SJSA1 (cell line): ENCODE results near the gene MED12. TPM values are rescaled to one million over a fixed set of nuclear protein-coding genes. Genes with fewer than 3 reads are reported as not detected.
A peak's percentile ranks its signal among the peaks of the same experiment; 100 is the strongest.

Experiments
- DNase-seq, 2 experiments: peaks; one replicate each; pipeline ENCODE4 v3.0.0-alpha.2; 2015 to 2020; ENCODE audit warnings: low spot score in 2 of 2, low read depth in 1 of 2
- H3K27ac ChIP-seq: fragments of 250-450 bp; sonication (Bioruptor Pico); 2 replicates; pipeline ENCODE4 v1.5.1; 2020; ENCODE audit warnings: mild to moderate bottlenecking, moderate library complexity
- H3K27me3 ChIP-seq: fragments of 250-450 bp; sonication (Bioruptor Pico); replicated peaks from 2 replicates; pipeline ENCODE4 v1.5.1; 2020; ENCODE audit warnings: mild to moderate bottlenecking, moderate library complexity
- H3K36me3 ChIP-seq: fragments of 250-450 bp; sonication (Bioruptor Pico); 2 replicates; pipeline ENCODE4 v1.5.1; 2020; ENCODE audit warnings: mild to moderate bottlenecking
- H3K4me1 ChIP-seq: fragments of 250-450 bp; sonication (Bioruptor Pico); replicated peaks from 2 replicates; pipeline ENCODE4 v1.6.1; 2021; ENCODE audit warnings: mild to moderate bottlenecking
- H3K4me3 ChIP-seq: fragments of 250-450 bp; sonication (Bioruptor Pico); 2 replicates; pipeline ENCODE4 v1.5.1; 2020; ENCODE audit warnings: mild to moderate bottlenecking
- H3K9me3 ChIP-seq: fragments of 250-450 bp; sonication (Bioruptor Pico); replicated peaks from 2 replicates; pipeline ENCODE4 v1.5.1; 2020; ENCODE audit warnings: mild to moderate bottlenecking
- total RNA-seq: library from RNA; depleted of rRNA; stranded (reverse); fragments of >200 nt; shearing (Covaris generic); gene quantifications from 2 replicates; pipeline ENCODE4 v1.2.3, GENCODE V29; 2014; rRNA removed

Gene MED12
- not detected in 2 replicates for total RNA-seq

DNA sequence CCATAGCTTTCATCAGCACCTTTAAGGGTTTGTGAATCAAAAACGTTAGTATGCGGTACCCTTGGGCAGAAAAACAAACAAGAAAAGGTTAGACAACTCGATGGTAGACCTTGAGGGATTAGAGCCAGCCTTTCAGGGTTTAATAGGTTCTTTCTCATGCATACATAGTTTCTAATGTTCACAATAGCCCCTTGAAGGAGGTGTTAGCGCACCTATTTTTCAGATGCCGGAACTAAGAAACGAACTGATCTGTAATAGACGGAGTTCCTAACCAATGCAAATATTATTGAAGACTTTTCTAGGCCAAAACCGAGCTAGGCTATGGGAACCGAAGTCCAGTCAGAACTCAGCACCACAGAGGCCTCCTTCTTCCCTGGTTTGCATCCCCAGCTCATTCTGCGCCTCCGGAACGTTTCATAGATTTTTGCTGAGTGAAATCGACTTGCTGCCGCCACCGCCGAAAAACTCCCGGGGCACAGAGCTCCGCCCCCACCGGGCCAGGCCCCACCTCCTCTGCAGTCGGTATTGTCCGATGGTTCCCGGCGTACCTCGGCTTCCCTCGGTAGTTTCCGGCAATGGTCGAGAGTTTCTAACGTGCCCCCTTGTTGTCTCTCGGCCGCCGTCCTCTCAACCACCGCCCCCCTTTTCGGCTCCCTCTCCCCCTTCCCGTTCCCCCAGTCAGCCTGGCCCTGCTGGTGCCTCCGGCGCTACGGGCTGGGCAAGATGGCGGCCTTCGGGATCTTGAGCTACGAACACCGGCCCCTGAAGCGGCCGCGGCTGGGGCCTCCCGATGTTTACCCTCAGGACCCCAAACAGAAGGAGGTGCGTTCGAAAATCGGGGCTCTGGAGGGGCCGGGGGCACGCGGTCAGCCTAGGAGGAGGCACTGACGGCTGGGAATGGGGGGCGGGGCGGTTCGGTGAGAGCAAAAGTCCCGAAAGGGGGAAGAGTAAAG, at the start of gene MED12:
TSS of gene MED12 (plus strand) at position 565 of the 953 bp plus-strand sequence. CDS start at position 724, 159 bp downstream.
- no peaks in the 10 kb centered on the region for H3K36me3 ChIP-seq
- H3K9me3 ChIP-seq: no peaks in the 10 kb centered on the region
- no peak within 1 kb of the TSS for H3K4me3 ChIP-seq
- DNase-seq: no peak
- no peak within 1 kb of the TSS for H3K27ac ChIP-seq
- H3K27me3 ChIP-seq: no peaks in the 10 kb centered on the region
- H3K4me1 ChIP-seq: no peaks in the 10 kb centered on the region

DNA sequence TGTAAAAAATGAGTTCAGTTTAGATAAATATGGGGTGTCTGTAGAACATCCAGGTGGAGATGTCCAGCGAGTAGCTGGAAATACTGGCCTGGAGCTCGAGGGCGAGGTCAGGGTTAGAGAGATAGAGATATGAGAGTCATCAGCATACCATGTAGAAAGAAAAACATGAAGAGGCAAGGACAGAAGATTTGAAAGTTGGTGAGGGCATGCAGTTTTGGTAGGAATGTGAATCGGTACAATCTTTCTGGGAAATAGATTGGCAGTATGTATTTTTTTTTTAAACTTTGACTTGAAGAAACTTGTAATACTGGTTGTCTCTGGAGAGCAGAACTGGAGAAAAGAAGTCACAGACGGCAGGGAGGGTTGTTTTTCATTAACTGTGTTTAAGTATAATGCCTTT, 47.9 kb upstream of the MED12 start:
- Histone ChIP-seq H3K4me1 (0 out of 2 replicates have a peak, but pooled peaks cover 11% of the 10 kb centered on the region), H3K4me3 (no peak overlapping the region), H3K36me3 (no peaks in the 10 kb centered on the region), H3K27ac (no peak overlapping the region), H3K9me3 (no peaks in the 10 kb centered on the region), H3K27me3 (no peaks in the 10 kb centered on the region; the same call in 1 of the 2 replicates)
- DNase-seq: no peak

DNA sequence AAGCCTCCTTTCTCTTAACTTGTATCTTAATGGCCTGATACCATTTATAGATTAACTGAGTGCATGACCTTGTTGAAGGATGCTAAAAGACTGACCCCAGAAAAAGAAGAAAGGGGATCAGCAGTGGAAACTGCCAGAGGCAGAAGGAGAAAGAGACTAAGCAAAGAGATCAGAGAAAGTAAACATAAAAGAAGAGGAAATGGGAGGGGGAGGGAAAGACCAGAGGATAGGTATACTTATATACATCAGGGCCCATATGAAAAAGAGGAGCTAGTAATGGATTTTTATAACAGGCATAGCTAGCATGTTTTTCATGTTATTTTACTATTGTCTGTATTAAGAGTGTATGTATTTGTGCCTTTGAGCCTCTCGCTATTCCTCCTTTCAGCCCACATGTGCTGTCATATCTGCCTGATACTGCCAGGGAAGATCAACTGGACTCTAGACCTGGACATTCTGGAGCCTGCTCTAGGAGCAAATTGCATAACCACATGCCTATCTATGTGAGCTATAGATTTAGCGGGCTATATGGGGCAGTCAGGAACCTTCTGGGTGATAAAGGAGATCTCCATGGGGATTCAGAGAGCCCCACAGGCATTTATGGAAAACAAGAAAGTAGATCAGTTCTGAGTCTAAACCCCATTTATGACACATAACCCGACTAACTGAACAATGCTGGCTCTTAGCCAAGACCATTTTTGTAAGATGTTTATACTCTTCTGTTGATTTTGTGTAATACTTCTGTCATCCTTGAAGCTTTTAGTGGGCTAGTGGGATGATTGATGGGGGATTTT, 36.9 kb upstream of the MED12 start:
- Histone ChIP-seq H3K9me3 (no peaks in the 10 kb centered on the region), H3K27me3 (no peaks in the 10 kb centered on the region), H3K4me3 (no peak overlapping the region), H3K27ac (no peak overlapping the region), H3K4me1 (peaks cover 10% of the 10 kb centered on the region), H3K36me3 (no peaks in the 10 kb centered on the region)
- peak in 1 of 2 experiments; percentile 36 for DNase-seq

DNA sequence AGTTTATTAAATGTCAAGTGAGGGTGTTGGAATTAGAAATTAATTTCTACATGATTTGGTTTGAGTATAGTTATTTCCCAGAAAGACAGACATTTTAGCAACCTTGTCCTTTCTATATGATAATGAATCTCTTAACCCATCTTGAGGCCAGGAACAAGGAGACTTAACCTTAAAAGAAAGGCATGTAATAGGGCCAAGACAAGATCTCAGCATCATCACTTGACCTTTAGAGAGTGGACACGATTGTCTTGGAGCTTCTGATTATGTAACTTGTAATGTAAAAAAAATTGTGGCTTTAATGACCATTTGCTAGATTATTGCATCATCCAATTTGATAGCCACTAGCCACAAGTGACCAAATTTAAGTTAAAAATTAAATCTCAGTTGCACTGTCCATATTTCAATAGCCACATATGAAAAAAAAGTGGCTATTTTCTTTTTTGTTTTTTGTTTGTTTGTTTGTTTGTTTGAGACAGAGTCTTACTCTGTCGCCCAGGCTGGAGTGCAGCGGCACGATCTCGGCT, 36.2 kb upstream of the MED12 start:
- Histone ChIP-seq H3K9me3 (no peaks in the 10 kb centered on the region), H3K27me3 (no peaks in the 10 kb centered on the region), H3K4me1 (peaks cover 10% of the 10 kb centered on the region), H3K27ac (no peak overlapping the region), H3K36me3 (no peaks in the 10 kb centered on the region), H3K4me3 (no peak overlapping the region)
- no peak for DNase-seq

DNA sequence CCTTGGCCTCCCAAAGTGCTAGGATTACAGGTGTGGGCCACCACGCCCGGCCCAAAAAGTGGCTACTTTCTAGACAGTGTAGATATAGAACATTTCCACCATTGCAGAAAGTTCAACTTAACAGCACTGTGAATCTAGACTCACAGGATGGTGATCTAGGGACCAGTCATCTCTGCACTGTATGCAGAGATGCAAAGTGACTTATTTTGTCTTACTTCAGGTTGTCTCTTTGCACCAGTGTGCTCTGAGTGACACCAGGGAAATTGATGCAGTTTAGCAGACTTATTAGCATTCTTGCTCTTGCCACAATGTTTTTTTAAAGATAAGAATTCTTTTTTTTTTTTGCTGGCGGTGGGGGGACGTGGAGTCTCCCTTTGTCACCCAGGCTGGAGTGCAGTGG, 35.6 kb upstream of the MED12 start:
- Histone ChIP-seq H3K36me3 (no peaks in the 10 kb centered on the region), H3K9me3 (no peaks in the 10 kb centered on the region), H3K4me3 (no peak overlapping the region), H3K4me1 (peaks cover 10% of the 10 kb centered on the region), H3K27ac (no peak overlapping the region), H3K27me3 (no peaks in the 10 kb centered on the region)
- no peak for DNase-seq

DNA sequence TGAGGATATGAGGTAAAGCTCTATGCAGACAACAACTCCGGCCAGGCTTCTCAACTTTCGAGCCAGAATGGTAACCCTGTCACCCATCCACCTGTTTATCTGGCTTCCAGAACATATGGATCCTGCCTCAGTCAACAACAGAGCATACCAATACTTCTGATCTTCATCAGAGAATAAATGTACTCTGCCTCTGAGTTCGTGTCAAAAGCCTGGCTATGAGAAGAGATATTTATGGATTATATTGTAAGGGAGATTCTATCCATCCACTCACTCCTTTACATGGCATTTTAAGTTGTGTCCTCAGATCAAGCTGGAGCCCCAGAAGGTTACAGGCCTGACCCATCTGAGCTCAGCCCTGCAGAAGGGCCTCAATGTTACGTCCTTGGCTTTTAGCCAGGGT, 32.5 kb upstream of the MED12 start:
- no peaks in the 10 kb centered on the region for H3K9me3 ChIP-seq
- H3K4me3 ChIP-seq: no peak overlapping the region
- H3K27ac ChIP-seq: no peak overlapping the region
- no peaks in the 10 kb centered on the region for H3K36me3 ChIP-seq
- H3K4me1 ChIP-seq: peaks cover 10% of the 10 kb centered on the region
- DNase-seq: no peak
- H3K27me3 ChIP-seq: no peaks in the 10 kb centered on the region

DNA sequence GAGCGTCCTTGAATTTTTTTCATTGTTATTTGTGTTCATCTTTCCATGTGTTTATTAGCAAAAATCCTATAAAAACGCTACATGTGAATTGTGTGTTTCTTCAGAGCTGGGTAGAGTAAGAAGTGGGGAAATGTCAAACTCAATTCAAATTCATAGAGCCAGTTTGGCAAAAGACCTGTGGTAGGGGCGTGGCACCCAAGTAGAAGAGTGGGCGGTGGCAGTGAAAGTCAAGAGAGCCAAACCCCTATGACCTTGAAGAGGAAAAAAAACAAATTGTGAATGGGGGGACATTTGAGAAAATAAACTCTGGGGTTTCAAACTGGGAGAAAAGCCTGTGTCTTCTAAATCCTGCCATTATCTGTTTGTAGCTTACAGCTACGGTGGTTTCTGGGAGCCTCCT, 27.1 kb upstream of the MED12 start:
- no peak for DNase-seq
- H3K27me3 ChIP-seq: no peaks in the 10 kb centered on the region
- no peaks in the 10 kb centered on the region for H3K36me3 ChIP-seq
- H3K27ac ChIP-seq: no peak overlapping the region
- no peaks in the 10 kb centered on the region for H3K4me1 ChIP-seq
- H3K4me3 ChIP-seq: no peak overlapping the region
- no peaks in the 10 kb centered on the region for H3K9me3 ChIP-seq

DNA sequence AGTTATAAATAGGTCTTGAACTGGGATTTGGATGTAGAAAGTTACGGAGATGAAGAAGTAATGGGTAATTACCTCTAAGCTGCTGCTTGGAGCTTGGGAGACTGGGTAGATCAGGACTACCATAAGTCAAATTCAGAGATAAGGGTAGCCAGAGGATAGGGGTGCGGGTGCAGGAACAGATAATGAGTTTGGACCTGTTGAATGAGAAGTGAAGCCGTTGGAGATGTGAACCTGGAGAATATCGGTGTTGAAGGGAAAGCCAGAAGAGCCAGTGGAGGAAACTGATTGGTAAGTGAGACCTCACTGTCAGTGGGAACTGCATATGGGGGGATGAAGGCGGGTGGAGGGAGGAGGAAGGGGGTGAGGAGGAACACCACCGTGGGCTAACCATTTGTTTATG, 23.4 kb upstream of the MED12 start:
- Histone ChIP-seq H3K4me1 (no peaks in the 10 kb centered on the region), H3K27me3 (no peaks in the 10 kb centered on the region), H3K27ac (no peak overlapping the region), H3K36me3 (no peaks in the 10 kb centered on the region), H3K9me3 (no peaks in the 10 kb centered on the region), H3K4me3 (peak overlapping the region; percentile 37)
- DNase-seq: no peak

DNA sequence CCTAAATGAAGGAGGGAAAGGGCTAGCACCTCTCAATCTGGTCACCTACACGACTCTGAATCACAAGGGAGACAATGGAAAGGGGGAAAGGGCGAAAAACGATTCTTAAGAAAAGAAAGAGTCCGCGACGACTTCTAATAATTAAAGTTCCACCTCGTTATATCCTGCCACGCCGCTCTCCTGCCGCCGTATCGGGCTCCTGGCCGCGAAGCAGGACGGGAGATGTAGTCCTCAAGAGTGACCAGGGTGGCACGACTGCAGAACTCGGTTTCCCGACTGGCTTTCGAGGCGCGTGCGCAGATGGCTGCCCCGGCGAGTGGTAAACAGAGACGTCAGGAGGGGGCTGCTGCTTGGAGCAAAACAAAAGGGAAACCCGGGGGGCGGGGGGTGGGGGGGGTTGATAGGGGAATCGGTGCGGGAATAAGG, 22.8 kb upstream of the MED12 start, which contains the start of gene FOXO4:
TSS of gene FOXO4 (plus strand) at position 297 of the 426 bp plus-strand sequence. CDS start 678 bp downstream, outside the sequence.
- Histone ChIP-seq H3K4me1 (no peaks in the 10 kb centered on the region), H3K9me3 (no peaks in the 10 kb centered on the region), H3K27me3 (no peaks in the 10 kb centered on the region), H3K27ac (no peak within 1 kb of the TSS), H3K36me3 (no peaks in the 10 kb centered on the region), H3K4me3 (peak within 1 kb of the TSS; percentile 37)
- peak; percentile 37 to 83 for DNase-seq

DNA sequence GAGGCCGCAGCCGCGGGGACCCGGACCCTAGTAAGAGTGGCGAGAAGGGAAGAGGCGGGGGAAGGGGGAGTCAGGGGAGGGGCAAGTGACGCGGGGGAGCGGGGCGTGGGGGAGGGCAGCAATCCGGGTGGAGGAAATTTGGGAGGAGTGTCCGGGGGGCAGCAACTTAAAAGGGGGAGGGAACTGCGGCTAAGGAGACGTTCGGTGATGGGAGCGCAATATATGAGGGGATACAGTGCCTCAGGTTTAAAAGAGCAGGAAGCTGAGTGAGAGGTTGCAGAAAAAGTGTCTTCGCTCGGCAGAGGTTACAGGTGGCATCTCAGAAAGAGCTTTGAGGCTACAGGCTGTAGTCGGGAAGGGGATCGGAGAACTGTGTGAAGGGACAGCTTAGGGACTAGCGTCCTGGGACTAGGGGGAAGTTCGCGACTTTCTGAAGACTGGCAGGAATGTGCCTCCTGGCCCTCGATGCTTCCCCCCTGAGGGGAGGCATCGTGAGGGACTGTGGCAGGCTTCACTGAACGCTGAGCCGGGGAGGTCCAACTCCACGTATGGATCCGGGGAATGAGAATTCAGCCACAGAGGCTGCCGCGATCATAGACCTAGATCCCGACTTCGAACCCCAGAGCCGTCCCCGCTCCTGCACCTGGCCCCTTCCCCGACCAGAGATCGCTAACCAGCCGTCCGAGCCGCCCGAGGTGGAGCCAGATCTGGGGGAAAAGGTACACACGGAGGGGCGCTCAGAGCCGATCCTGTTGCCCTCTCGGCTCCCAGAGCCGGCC, 22.2 kb upstream of the MED12 start:
- no peak for DNase-seq
- H3K36me3 ChIP-seq: no peaks in the 10 kb centered on the region
- H3K9me3 ChIP-seq: no peaks in the 10 kb centered on the region
- no peaks in the 10 kb centered on the region for H3K4me1 ChIP-seq
- H3K27ac ChIP-seq: no peak overlapping the region
- H3K4me3 ChIP-seq: no peak overlapping the region
- H3K27me3 ChIP-seq: no peaks in the 10 kb centered on the region

DNA sequence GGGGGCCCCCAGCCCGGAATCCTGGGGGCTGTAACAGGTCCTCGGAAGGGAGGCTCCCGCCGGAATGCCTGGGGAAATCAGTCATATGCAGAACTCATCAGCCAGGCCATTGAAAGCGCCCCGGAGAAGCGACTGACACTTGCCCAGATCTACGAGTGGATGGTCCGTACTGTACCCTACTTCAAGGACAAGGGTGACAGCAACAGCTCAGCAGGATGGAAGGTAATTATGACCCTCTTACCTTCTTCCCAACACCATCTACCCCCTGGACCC, 21.7 kb upstream of the MED12 start:
- Histone ChIP-seq H3K36me3 (no peaks in the 10 kb centered on the region), H3K4me3 (no peak overlapping the region), H3K4me1 (no peaks in the 10 kb centered on the region), H3K9me3 (no peaks in the 10 kb centered on the region), H3K27me3 (no peaks in the 10 kb centered on the region), H3K27ac (no peak overlapping the region)
- DNase-seq: no peak

DNA sequence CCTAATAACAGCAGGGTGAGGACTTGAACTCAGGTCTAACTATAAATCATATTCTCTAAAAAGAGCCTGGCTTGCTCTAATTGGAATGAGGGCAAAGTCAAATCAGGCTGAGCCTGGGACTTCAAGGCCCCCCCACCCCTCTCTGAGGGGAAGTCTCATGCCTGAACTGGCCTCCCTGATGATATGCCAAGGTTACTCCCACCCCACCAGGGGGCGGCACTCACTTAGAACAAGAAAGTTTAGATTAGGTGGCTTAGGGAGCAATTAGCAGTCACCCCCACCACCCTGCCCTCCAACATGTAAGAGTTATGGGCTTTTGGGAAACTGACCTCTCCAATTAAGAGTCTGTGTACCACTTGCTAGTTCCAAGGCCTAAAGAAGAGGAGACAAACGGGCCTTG, 20.1 kb upstream of the MED12 start:
- H3K9me3 ChIP-seq: no peaks in the 10 kb centered on the region
- no peak for DNase-seq
- H3K27me3 ChIP-seq: no peaks in the 10 kb centered on the region
- no peaks in the 10 kb centered on the region for H3K4me1 ChIP-seq
- H3K36me3 ChIP-seq: no peaks in the 10 kb centered on the region
- no peak overlapping the region for H3K4me3 ChIP-seq
- no peak overlapping the region for H3K27ac ChIP-seq

DNA sequence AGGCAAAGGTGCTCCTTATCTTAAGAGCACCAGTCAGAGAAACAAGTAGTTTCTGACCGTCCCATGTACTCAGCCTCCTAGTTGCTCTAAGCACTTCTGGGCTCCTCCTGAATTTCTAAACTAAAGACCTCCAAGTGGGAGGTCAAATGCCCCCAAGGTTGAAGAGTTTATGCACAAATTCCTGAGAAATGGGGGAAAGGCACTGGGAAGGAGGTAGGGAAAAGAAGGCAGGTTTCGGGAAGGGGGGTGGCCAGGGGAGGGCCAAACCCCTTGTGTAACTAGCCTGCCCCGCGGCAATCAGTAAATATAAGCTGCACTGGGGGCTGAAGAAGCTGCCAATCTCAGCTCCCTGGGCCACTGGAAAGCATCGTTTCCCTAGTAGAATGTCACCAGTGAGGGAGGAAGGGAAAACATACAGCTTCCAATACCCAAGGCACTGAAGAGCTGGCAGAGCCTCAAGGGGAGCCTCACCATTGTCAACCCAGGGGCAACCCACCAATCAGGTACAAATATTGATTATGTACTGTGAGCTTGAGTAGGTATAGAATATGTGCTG, 19.4 kb upstream of the MED12 start:
- no peaks in the 10 kb centered on the region for H3K4me1 ChIP-seq
- no peaks in the 10 kb centered on the region for H3K36me3 ChIP-seq
- H3K4me3 ChIP-seq: no peak overlapping the region
- H3K27me3 ChIP-seq: no peaks in the 10 kb centered on the region
- no peak overlapping the region for H3K27ac ChIP-seq
- H3K9me3 ChIP-seq: no peaks in the 10 kb centered on the region
- DNase-seq: no peak
